Measurements from ENCODE around the gene AUTS2. TPM values are rescaled to one million over a fixed set of nuclear protein-coding genes. Genes with fewer than 3 reads are reported as not detected.

The AUTS2 gene
- total and polyA plus RNA-seq, 10 donors: 6.1 to 54.8 (median 29.1) TPM

DNA sequence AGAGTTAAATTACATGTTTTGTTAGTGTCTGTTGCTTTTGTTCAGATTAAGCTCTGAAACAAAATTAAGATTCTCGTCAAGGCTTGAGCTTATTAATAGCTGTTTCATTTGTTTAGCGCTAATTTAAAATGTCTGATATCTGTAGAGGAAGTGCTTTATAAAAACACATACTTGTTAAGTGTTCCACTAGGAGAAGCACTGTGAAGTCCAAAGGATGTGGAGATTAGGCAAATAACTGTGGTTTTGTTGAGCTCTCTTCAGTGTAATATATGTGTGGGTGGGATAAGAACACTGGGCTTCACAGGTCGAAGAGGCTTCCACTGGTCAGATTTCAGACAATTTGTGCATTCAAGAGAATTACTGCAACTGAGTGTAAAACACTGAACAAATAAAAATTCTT, 242.0 kb downstream of the AUTS2 start:
- TF ChIP-seq POLR2A (IDR thresholded peaks at IDR 0.05) (no peak), POLR2AphosphoS5 (IDR thresholded peaks at IDR 0.05) (no peak)
- TF ChIP-seq, protein P1, sequence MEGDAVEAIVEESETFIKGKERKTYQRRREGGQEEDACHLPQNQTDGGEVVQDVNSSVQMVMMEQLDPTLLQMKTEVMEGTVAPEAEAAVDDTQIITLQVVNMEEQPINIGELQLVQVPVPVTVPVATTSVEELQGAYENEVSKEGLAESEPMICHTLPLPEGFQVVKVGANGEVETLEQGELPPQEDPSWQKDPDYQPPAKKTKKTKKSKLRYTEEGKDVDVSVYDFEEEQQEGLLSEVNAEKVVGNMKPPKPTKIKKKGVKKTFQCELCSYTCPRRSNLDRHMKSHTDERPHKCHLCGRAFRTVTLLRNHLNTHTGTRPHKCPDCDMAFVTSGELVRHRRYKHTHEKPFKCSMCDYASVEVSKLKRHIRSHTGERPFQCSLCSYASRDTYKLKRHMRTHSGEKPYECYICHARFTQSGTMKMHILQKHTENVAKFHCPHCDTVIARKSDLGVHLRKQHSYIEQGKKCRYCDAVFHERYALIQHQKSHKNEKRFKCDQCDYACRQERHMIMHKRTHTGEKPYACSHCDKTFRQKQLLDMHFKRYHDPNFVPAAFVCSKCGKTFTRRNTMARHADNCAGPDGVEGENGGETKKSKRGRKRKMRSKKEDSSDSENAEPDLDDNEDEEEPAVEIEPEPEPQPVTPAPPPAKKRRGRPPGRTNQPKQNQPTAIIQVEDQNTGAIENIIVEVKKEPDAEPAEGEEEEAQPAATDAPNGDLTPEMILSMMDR (IDR thresholded peaks at IDR 0.05 in 8 of 11, conservative IDR thresholded peaks at IDR 0.05 in 3 of 11): no peak
- H3K27ac ChIP-seq: peak overlapping the region in 3 of 8 donors; percentile 16 to 36 (median 21)
- DNase-seq: no peak
- H3K36me3 ChIP-seq: no peaks in the 10 kb centered on the region
- 48 to 67% (median 56%) methylated on average over 3 of the region's 3 CpGs for WGBS, 5 donors
- intact Hi-C loops (cut with DNase I; ENCODE audit: low total_unique reads): no loop called here
- no peak overlapping the region for H3K4me3 ChIP-seq
- H3K9me3 ChIP-seq: no peaks in the 10 kb centered on the region
- H3K27me3 ChIP-seq (replicated peaks in 1 of 7): no peaks in the 10 kb centered on the region
- H3K4me1 ChIP-seq: peaks cover 0 to 47% (median 15%) of the 10 kb centered on the region in 6 donors

DNA sequence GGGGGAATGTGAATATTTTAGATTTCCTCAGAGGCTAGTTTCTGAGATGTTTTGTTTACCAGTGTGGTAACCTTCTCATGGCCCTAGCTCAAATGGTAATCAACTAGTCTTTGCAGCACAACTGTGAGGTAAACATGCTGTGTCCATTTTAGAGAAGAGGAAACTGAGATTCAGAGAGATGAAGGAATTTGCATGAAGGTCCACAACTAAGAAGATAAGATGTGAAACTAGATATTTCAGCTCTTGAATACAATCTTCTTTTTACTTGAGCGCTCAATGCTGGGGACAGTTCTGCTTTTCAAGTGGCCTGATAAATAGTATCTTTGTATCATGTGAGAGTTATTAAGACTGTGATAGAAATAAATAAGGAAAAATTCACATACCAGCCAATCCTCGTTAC, 245.4 kb downstream of the AUTS2 start:
- peaks cover 0 to 59% (median 21%) of the 10 kb centered on the region in 6 donors for H3K4me1 ChIP-seq
- H3K27me3 ChIP-seq (replicated peaks in 1 of 7): no peaks in the 10 kb centered on the region
- H3K36me3 ChIP-seq: no peaks in the 10 kb centered on the region
- H3K27ac ChIP-seq: peak overlapping the region in 4 of 8 donors; percentile 8 to 38 (median 18)
- H3K9me3 ChIP-seq: no peaks in the 10 kb centered on the region
- 62 to 79% (median 68%) methylated on average over 2 of the region's 2 CpGs for WGBS, 5 donors
- no peak for TF ChIP-seq POLR2AphosphoS5 (IDR thresholded peaks at IDR 0.05)
- TF ChIP-seq, protein P1 (IDR thresholded peaks at IDR 0.05 in 8 of 11, conservative IDR thresholded peaks at IDR 0.05 in 3 of 11): no peak
- no peak for TF ChIP-seq POLR2A (IDR thresholded peaks at IDR 0.05)
- intact Hi-C loops (cut with DNase I; ENCODE audit: low total_unique reads): no loop called here
- DNase-seq: no peak
- H3K4me3 ChIP-seq: no peak overlapping the region

DNA sequence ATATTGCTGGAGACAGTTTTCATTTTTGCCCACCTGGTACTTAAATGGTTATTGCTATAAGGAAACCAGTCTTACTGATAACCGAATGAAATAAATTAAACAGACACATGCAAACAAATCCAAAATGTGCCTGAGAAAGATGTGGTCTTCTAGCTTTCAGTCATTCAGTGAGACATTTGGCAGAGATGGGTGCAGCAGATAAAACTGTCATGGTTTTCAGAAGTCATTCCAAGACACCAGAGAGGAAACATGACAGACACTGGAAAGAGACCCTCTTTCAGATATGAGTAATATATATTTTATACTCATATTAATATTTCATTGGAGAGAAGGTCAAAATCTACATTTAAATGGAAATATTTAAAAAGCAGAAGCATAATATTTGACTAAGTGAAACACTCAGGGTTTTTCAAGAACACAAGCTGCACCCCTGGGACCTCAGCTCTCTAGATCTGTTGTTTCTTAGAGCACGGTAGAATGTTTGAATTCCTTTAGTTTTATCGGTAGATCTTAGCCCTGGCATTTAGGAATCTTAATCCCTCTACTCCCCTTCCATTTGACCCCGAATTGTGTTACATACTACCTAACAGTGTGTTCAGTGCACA, 246.1 kb downstream of the AUTS2 start:
- H3K9me3 ChIP-seq: no peaks in the 10 kb centered on the region
- H3K4me3 ChIP-seq: no peak overlapping the region
- intact Hi-C loops (cut with DNase I; ENCODE audit: low total_unique reads): no loop called here
- H3K4me1 ChIP-seq: peaks cover 0 to 53% (median 21%) of the 10 kb centered on the region in 6 donors
- whole genome bisulfite sequencing, 5 donors: 47 to 66% (median 61%) methylated on average over 4 of the region's 4 CpGs
- H3K27ac ChIP-seq: peak overlapping the region in 6 of 8 donors; percentile 6 to 38 (median 10)
- no peaks in the 10 kb centered on the region for H3K36me3 ChIP-seq
- TF ChIP-seq POLR2A (IDR thresholded peaks at IDR 0.05): no peak
- no peak for TF ChIP-seq POLR2AphosphoS5 (IDR thresholded peaks at IDR 0.05)
- TF ChIP-seq, protein P1 (IDR thresholded peaks at IDR 0.05 in 8 of 11, conservative IDR thresholded peaks at IDR 0.05 in 3 of 11): no peak
- no peak for DNase-seq
- H3K27me3 ChIP-seq (replicated peaks in 1 of 7): no peaks in the 10 kb centered on the region

DNA sequence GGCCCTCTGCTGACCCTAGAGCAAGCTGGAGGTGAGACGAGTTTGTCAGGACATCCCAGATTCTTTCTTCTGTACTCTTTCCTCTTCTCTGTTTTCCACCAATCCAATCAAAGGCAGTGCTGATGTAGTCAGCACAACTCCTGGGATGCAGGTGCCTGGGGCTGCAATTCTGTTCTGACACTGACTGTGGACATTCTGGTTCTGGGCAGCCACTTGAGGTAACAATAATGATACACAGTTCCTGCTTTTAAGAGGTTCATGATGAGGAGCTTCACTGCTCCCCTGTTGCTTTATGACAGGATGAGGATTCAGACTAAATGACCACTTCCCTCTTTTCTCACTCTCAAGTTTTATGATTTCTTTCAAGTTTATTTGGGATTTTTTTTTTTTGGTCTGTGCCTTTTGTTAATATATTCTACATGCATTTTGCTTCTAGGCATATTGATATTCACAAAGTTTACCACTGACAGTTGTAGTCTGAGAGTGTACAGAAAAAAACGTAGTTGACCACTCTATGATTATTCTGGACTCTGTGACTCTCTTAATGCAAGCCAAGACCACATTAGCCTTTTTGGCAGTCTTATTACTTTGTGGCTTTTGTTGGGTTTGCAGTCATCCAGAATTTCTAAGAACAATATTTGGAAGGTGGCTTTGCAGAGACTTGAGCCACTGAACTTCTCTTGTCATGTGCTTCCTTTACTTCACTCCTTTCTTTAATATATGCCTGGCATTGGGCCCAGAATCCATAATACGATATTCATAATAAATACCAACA, 247.6 kb downstream of the AUTS2 start:
- 55 to 79% (median 62%) methylated on average over 3 of the region's 3 CpGs for WGBS, 5 donors
- Histone ChIP-seq H3K4me1 (peaks cover 0 to 37% (median 18%) of the 10 kb centered on the region in 6 donors), H3K27me3 (replicated peaks in 1 of 7) (no peaks in the 10 kb centered on the region), H3K27ac (no peak overlapping the region), H3K36me3 (no peaks in the 10 kb centered on the region), H3K4me3 (no peak overlapping the region), H3K9me3 (no peaks in the 10 kb centered on the region)
- intact Hi-C loops (cut with DNase I; ENCODE audit: low total_unique reads): no loop called here
- no peak for DNase-seq
- no peak for TF ChIP-seq POLR2AphosphoS5 (IDR thresholded peaks at IDR 0.05)
- no peak for TF ChIP-seq POLR2A (IDR thresholded peaks at IDR 0.05)
- TF ChIP-seq, protein P1 (IDR thresholded peaks at IDR 0.05 in 8 of 11, conservative IDR thresholded peaks at IDR 0.05 in 3 of 11): no peak

All from spleen (tissue), 11 donors.